HL-60 (cell line): Measurements from ENCODE around the gene MTMR3.
"Not testable (repeated sequence)": the region's sequence is repeated elsewhere in the genome, so short reads cannot be mapped to it uniquely, and the experiment has no call there.

Experiments used
- DNase-seq, 2 experiments: peaks; one replicate each; pipeline ENCODE4 v3.0.0-alpha.2; 2010 to 2020; ENCODE audit warnings: low read depth in 1 of 2, low spot score in 1 of 2
- H3K27ac ChIP-seq: fragments of 250-450 bp; sonication (Bioruptor Pico); replicated peaks from 2 replicates; pipeline ENCODE4 v1.5.1; 2020; ENCODE audit warnings: mild to moderate bottlenecking, moderate library complexity
- H3K27me3 ChIP-seq: fragments of 250-450 bp; sonication (Bioruptor Pico); 2 replicates; pipeline ENCODE4 v1.5.1; 2021; ENCODE audit warnings: mild to moderate bottlenecking, moderate library complexity; ENCODE audit not compliant: insufficient read depth, poor library complexity, severe bottlenecking
- H3K4me3 ChIP-seq: replicated peaks from 2 replicates; pipeline ENCODE4 v1.5.1; 2011; ENCODE audit warnings: mild to moderate bottlenecking, control low read depth, low read length; ENCODE audit not compliant: insufficient read depth
- CTCF ChIP-seq: IDR thresholded peaks from one replicate; pipeline ENCODE4 v1.5.1; 2011; ENCODE audit warnings: low read length, control low read depth, inconsistent platforms; ENCODE audit not compliant: insufficient read depth
- GABPA ChIP-seq: IDR thresholded peaks from 2 replicates; pipeline ENCODE4 v1.6.1; 2012; ENCODE audit warnings: low read depth
- POLR2AphosphoS5 ChIP-seq: IDR thresholded peaks from 2 replicates; pipeline ENCODE4 v1.6.1; 2012; ENCODE audit warnings: low read depth
- REST ChIP-seq: IDR thresholded peaks from 2 replicates; pipeline ENCODE4 v1.6.1; 2012; ENCODE audit warnings: low read depth; ENCODE audit not compliant: insufficient replicate concordance
- SPI1 ChIP-seq: IDR thresholded peaks from 2 replicates; pipeline ENCODE4 v1.6.1; 2012; ENCODE audit warnings: low read depth, mild to moderate bottlenecking, borderline replicate concordance

Gene MTMR3

DNA sequence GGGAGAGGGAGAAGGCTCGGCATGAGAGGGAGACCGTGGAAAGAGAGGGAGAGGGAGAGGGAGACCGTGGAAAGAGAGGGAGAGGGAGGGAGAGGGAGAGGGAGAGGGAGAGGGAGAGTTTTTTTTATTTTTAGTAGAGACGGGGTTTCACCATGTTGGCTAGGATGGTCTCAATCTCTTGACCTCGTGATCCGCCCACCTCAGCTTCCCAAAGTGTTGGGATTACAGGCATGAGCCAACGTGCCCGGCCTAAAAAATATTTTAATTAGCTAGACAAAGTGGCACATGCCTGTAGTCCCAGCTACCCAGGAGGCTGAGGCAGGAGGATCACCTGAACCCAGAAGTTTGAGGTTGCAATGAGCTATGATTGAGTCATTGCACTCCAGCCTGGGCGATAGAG lies 23.9 kb upstream of the MTMR3 start:
- DNase-seq, H3K27ac ChIP-seq, H3K27me3 ChIP-seq, H3K4me3 ChIP-seq: not testable (repeated sequence)

- no peaks in the 10 kb centered on the region for H3K27me3 ChIP-seq
- no peak overlapping the region for H3K4me3 ChIP-seq
- peak overlapping the region; percentile 44 for H3K27ac ChIP-seq
- no peak for TF ChIP-seq SPI1
- DNase-seq = peak; percentile 23 to 76
These were observed 22.8 kb upstream of the MTMR3 start for GRCh38 chr22:29860006-29860766.

- TF ChIP-seq REST (no peak), SPI1 (no peak), GABPA (no peak), CTCF (no peak), POLR2AphosphoS5 (no peak)
These were observed 21.2 kb upstream of the MTMR3 start for GRCh38 chr22:29861672-29862297.

GRCh38 chr22:29865572-29865971 lies 17.4 kb upstream of the MTMR3 start:
- not testable (repeated sequence) for H3K27ac ChIP-seq, H3K4me3 ChIP-seq, DNase-seq, H3K27me3 ChIP-seq

More at GRCh38 chr22:29861672-29862297, 21.2 kb upstream of the MTMR3 start:
- no peak overlapping the region for H3K4me3 ChIP-seq
- H3K27ac ChIP-seq = no peak overlapping the region
- H3K27me3 ChIP-seq = no peaks in the 10 kb centered on the region
- DNase-seq = no peak

DNA sequence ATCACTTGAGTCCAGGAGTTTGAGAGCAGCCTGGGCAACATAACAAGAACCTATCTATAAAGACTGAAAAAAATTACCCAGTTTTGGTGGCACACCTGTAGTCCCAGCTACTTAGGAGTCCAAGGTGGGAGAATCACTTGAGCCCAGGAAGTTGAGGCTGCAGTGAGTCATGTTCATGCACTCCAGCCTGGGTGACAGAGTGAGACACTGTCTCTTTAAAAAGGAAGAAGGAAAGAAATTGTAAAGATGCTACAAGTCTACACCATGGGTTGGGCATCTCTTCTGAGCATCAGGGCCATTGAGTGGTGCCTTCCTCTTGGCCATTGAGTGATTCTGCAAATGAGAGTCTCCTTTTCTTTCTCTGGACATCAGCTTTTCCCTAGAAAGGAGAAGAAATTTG lies 15.7 kb upstream of the MTMR3 start:
- DNase-seq = no peak
- Histone ChIP-seq H3K27ac (no peak overlapping the region), H3K4me3 (no peak overlapping the region), H3K27me3 (no peaks in the 10 kb centered on the region)
- TF ChIP-seq GABPA = no peak
- TF ChIP-seq SPI1 = no peak
- no peak for TF ChIP-seq CTCF
- no peak for TF ChIP-seq POLR2AphosphoS5
- no peak for TF ChIP-seq REST
